Measurements from ENCODE around the gene MDN1.
"Not testable (repeated sequence)": the region's sequence is repeated elsewhere in the genome, so short reads cannot be mapped to it uniquely, and the experiment has no call there.

The MDN1 gene

GRCh38 chr6:89776583-89777233, 42.9 kb downstream of the MDN1 start:
- DNase-seq (ENCODE audit: low read depth in 2 of 2) = no peak

- DNase-seq (ENCODE audit: low read depth in 2 of 2) = no peak
Observed at GRCh38 chr6:89775150-89775549, 44.4 kb downstream of the MDN1 start.

GRCh38 chr6:89769572-89769971, 50.0 kb downstream of the MDN1 start:
- no peak for DNase-seq (ENCODE audit: low read depth in 2 of 2)

- no peak for DNase-seq (ENCODE audit: low read depth in 2 of 2)
Observed at GRCh38 chr6:89768324-89768723, 51.3 kb downstream of the MDN1 start.

- no peak for DNase-seq (ENCODE audit: low read depth in 2 of 2)
Observed at GRCh38 chr6:89763550-89763949, 56.0 kb downstream of the MDN1 start.

GRCh38 chr6:89758830-89759229, 60.8 kb downstream of the MDN1 start:
- no peak for DNase-seq (ENCODE audit: low read depth in 2 of 2)

- DNase-seq (ENCODE audit: low read depth in 2 of 2) = no peak
Observed at GRCh38 chr6:89750338-89750737, 69.3 kb downstream of the MDN1 start.

GRCh38 chr6:89749918-89750317, 69.7 kb downstream of the MDN1 start:
- no peak for DNase-seq (ENCODE audit: low read depth in 2 of 2)

GRCh38 chr6:89745716-89746115, 73.9 kb downstream of the MDN1 start:
- DNase-seq (ENCODE audit: low read depth in 2 of 2) = no peak

- DNase-seq (ENCODE audit: low read depth in 2 of 2) = no peak
Observed at GRCh38 chr6:89745096-89745495, 74.5 kb downstream of the MDN1 start.

GRCh38 chr6:89736893-89737292, 82.7 kb downstream of the MDN1 start:
- no peak for DNase-seq (ENCODE audit: low read depth in 2 of 2)

GRCh38 chr6:89734526-89734925, 85.1 kb downstream of the MDN1 start:
- DNase-seq (ENCODE audit: low read depth in 2 of 2) = no peak

GRCh38 chr6:89731924-89732567, 87.5 kb downstream of the MDN1 start:
- no peak for DNase-seq (ENCODE audit: low read depth in 2 of 2)

GRCh38 chr6:89731262-89731661, 88.3 kb downstream of the MDN1 start:
- not testable (repeated sequence) for DNase-seq (ENCODE audit: low read depth in 2 of 2)

- no peak for DNase-seq (ENCODE audit: low read depth in 2 of 2)
Observed at GRCh38 chr6:89729818-89730217, 89.8 kb downstream of the MDN1 start.

- DNase-seq (ENCODE audit: low read depth in 2 of 2) = no peak
Observed at GRCh38 chr6:89727501-89727900, 92.1 kb downstream of the MDN1 start.

GRCh38 chr6:89724981-89725380, 94.6 kb downstream of the MDN1 start:
- no peak for DNase-seq (ENCODE audit: low read depth in 2 of 2)

- DNase-seq (ENCODE audit: low read depth in 2 of 2) = no peak
Observed at GRCh38 chr6:89723046-89723445, 96.5 kb downstream of the MDN1 start.

GRCh38 chr6:89716532-89716931, 103.1 kb downstream of the MDN1 start:
- DNase-seq (ENCODE audit: low read depth in 2 of 2) = no peak

- no peak for DNase-seq (ENCODE audit: low read depth in 2 of 2)
Observed at GRCh38 chr6:89711801-89712200, 107.8 kb downstream of the MDN1 start.

- no peak for DNase-seq (ENCODE audit: low read depth in 2 of 2)
Observed at GRCh38 chr6:89708316-89708715, 111.3 kb downstream of the MDN1 start.

- no peak for DNase-seq (ENCODE audit: low read depth in 2 of 2)
Observed at GRCh38 chr6:89707766-89708165, 111.8 kb downstream of the MDN1 start.

- no peak for DNase-seq (ENCODE audit: low read depth in 2 of 2)
Observed at GRCh38 chr6:89706121-89706520, 113.5 kb downstream of the MDN1 start.

- no peak for DNase-seq (ENCODE audit: low read depth in 2 of 2)
Observed at GRCh38 chr6:89703292-89703691, 116.3 kb downstream of the MDN1 start.

Measured in stimulated activated CD8-positive, alpha-beta memory T cell treated with anti-CD3 and anti-CD28 coated beads, Interleukin-15, amount 100 ng/mL, for 4 hours (primary cell).